ENCODE data around the gene LLCFC1.

- TF ChIP-seq EZH2 (IDR thresholded peaks at IDR 0.05; ENCODE audit: insufficient read depth, poor library complexity, severe bottlenecking), result no peak
- TF ChIP-seq EZH2phosphoT487 (IDR thresholded peaks at IDR 0.05; ENCODE audit: insufficient read depth, low read depth), result no peak
These were observed 41.6 kb upstream of the LLCFC1 start for GRCh38 chr7:142897691-142898090.

Data from GM23248 (cell line).